IPS-NIHi7 (cell line): Measurements from ENCODE around the gene ABHD3.
"Not testable (repeated sequence)": the region's sequence is repeated elsewhere in the genome, so short reads cannot be mapped to it uniquely, and the experiment has no call there.

ENCODE experiments used
- DNase-seq: peaks from one replicate; pipeline ENCODE4 v3.0.0; 2012; ENCODE audit warnings: mixed read lengths; ENCODE audit errors: extremely low spot score

The ABHD3 gene

DNA sequence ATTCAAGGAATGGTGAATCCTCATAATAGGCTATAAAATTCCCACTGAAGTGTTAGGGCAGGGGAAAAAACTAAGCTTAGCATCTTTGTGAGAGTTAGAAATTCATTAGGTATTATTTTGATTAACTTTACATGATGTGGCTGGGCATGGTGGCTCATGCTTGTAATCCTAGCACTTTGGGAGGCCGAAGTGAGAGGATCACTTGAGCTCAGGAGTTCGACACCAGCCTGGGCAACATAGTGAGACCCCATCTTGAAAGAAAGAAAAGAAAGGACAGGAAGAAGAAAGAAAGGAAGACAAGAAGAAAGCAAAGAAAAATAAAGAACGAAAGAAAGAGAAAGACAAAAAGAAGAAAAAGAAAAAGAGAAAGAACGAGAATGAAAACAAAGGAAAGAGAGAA, 52.5 kb downstream of the ABHD3 start:
- no peak for DNase-seq

DNA sequence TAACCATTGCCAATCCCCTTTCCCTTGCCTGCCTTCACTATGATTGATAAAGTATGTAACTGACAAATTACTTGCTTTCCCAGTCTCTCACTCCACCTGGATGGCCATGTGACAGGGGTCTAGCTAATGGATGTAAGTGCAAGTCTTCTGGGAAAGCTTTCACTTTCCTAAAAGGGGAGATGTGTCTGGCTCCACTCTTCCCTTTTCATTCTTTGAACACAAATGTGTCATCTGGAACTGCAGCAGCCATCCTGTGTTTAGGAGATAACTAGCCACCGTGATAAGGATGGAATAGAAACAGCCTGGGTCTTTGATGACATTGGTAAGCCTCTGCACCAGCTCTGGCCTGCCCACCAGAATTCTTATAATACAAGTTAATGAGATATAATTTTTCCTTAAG, 54.3 kb downstream of the ABHD3 start:
- DNase-seq = no peak

DNA sequence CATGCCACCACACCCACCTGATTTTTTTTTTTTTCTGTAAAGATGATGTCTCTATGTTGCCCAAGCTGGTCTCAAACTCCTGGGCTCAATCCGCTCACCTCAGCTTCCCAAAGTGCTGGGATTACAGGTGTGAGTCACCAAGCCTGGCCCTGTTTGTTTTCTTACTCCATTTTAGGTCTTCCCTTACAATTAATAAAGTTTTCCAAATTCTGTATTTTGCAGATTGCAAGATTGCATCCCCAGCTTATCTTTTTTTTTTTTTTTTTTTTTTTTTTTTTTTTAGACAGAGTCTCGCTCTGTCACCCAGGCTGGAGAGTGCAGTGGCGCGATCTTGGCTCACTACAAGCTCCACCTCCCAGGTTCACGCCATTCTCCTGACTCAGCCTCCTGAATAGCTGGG, 64.2 kb downstream of the ABHD3 start:
- not testable (repeated sequence) for DNase-seq

DNA sequence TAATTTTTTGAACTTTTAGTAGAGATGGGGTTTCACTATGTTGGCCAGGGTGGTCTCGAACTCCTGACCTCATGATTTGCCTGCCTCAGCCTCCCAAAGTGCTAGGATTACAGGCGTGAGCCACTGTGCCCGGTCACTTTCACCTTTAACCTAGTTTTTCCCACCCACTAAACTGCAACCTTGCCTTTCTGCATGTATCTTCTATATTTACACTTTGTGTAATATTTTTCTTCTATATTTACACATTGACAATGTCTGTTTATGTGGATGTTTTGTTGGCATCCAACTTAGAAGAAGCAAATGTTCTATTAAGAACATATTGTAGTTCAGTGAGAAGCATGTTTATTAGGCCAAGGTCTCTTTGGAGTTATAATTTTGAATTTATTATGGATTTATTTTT, 65.8 kb downstream of the ABHD3 start:
- no peak for DNase-seq

DNA sequence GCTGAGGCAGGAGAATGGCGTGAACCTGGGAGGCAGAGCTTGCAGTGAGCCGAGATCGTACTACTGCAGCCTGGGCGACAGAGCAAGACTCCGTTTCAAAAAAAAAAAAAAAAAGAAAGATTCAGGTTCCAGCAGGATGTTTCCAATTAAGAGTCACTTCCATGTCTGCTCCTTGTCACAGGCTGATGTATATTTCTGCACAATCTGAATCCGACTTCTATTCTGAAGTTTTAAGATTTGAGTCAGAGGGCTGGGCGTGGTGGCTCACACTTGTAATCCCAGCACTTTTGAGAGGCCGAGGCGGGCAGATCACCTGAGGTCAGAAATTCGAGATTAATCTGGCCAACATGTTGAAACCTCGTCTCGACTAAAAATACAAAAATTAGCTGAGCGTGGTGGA, 67.8 kb downstream of the ABHD3 start:
- DNase-seq = no peak

DNA sequence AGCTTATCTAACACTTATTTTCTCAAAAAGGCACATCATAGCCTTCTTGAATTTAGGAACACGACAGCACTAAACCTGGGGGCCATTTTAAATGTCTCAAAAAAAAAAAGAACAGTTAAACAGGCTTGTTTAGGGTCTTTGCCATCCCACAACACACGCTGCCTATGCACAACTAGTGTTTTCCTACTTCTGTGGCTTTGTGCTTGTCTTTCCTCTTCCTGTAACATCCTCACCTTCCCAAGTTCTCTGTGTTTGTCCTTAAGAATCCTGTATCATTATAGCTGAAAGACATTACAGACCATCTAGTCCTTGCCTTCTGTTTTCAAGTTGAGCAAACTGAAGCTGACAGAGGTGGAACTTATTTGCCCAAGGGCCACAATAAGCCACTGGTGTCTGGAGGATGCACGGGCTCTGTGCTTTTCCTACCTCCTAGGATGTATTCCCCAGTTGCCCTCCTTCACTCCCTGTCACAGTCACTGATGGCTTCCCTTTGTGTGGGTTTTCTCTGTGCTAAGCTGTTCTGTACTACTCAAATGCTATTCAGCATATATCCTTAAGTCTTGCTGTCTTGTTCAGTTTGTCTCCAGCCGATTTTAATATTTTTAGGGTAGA, 69.9 kb downstream of the ABHD3 start:
- DNase-seq = no peak

DNA sequence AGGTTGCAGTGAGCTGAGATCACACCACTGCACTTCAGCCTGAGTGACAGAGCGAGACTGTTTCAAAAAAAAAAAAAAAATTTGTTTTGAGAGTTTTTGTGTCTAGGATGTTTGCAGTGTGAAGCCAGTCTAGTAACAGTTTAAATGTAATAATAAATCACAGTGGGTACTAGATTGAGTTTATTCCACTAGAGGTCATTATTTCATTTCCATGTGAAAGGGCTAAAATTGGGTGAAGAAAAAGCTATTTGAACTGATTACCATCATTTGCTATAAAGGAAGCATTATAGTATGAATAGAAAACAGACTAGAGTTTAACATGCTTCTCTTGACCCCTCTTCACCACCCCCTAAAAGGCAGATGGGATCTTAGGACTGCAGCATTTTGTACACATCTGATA, 72.2 kb downstream of the ABHD3 start:
- DNase-seq = no peak

DNA sequence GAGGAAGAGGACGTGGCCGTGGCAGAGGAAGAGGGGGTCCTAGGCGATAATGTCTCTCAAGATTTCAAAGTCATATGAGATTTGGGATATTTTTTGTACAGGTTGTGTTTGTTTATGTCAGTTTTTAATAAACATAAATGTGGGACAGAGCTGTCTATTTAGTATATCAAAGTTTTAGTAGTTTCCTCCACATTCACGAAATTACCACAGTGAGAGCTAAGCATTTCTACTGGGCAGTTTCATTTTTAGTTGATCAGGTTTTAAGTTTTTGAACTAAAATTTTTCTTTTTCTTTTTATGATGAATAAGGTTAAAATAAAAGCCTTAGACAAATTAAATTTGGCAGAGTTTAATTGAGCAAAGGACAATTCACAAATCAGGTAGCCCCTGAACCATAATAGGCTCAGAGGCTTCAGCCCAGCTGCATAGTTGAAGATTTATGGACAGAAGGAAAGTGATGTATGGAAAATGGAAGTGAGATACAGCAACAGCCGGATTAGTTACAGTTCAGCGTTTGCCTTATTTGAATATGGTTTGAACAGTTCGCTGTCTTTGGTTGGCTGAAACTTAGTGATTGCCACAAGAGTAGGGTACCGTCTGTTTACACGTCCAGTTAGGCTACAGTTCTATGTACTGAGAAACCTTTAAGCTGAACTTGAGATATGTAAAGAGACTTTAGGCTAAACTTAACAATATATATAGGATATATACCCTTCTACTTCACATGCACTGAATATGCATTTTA, 75.3 kb downstream of the ABHD3 start:
- DNase-seq = no peak

DNA sequence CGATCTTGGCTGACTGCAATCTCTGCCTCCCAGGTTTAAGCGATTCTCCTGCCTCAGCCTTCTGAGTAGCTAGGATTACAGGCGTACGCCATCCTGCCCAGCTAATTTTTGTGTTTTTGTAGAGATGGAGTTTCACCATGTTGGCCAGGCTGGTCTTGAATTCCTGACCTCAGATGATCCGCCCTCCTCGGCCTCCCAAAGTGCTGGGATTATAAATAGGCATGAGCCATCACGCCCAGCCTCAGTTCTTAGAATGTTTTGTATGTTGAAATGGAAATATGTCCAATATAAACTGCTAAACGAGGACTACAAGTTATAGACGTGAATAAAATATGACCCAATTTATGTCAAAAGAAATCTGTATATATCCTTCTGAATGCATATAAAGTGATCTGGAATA, 82.9 kb downstream of the ABHD3 start:
- not testable (repeated sequence) for DNase-seq

DNA sequence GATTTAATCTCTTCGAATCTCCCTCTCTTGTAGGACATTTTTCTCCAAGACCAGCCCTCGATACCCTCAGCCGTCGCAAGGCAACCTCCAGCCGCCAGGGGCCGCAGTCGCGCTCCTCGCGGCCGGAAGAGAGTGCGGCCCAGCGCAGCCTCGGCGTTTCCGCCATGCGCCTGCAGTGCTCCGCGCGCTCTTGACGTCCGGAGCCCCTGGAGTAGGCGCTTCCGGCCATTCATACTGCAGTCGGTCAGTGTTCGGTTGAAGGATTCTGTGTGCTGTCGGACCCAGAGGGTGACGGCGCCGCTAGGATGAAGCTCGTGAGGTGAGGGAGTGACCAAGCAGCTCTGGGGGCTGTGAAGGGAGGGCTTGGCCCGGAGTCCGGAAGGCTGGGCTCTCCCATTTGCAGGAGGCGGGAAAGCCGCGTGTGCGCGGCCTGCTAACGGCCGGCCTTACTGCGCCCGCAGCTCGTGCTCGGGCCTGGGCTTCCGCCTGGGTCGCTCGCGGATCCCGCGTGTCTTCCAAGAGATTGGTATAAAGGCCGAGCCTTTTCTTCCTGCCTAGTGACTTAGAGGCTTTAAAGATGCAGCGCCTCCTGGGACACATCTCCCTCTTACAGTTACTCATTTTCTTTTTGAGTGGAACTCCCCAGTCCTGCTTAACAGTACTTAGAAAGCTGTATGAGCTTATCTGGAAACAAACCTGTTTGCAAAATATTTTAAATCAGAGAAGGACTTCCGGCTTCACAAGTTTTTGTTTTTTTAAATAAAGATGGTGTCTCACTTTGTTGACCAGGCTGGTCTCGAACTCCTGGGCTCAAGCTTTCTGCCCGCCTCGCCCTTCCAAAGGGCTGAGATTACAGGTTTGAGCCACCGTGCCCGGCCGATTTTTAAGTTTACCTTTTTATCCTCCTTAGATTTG, 92.2 kb downstream of the ABHD3 start, which contains the start of gene SNRPD1:
TSS of gene SNRPD1 (plus strand) at position 190 of the 915 bp plus-strand sequence. CDS start at position 306, 116 bp downstream.
- peak; percentile 95 for DNase-seq

DNA sequence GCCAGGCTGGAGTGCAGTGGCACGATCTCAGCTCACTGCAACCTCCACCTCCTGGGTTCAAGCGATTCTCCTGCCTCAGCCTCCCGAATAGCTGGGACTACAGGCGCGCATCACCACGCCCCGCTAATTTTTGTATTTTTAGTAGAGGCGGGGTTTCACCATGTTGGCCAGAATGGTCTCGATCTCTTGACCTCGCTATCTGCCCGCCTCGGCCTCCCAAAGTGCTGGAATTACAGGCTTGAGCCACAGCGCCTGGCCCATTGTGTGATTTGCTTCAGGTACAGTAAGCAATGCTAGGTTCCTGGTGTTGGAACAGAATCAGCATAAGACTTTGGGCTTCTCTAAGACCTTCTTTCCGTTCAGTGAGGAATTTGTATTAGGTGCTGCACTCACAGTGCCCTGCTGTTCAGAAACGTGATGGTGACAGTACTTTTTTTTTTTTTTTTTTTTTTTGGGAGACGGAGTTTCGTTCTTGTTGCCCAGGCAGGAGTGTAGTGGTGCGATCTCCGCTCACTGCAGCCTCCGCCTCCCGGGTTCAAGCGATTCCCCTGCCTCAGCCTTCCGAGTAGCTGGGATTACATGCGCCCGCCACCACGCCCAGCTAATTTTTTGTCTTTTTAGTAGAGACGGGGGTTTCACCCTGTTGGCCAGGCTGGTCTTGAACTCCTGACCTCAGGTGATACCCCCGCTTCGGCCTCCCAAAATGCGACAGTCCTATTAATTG, 93.0 kb downstream of the ABHD3 start:
- DNase-seq = not testable (repeated sequence)

DNA sequence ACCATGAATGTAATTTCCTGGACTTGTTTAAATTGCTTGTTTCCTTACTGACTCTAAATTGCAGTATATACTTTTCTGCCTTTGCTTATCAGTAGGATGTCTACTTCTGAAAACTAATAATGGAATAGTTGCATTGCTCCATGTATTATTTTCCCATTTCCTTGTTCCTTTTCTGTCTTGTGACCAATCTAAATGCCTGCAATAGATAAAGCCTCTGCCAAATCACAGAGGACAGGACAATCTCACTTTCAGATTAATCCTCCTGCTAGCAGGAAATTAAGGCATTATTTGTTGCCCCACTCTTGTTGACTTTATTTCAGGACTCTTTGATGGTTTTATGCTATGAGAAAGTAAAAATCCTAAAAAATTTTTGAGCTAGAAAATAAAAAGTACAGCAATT, 99.4 kb downstream of the ABHD3 start:
- DNase-seq = no peak

DNA sequence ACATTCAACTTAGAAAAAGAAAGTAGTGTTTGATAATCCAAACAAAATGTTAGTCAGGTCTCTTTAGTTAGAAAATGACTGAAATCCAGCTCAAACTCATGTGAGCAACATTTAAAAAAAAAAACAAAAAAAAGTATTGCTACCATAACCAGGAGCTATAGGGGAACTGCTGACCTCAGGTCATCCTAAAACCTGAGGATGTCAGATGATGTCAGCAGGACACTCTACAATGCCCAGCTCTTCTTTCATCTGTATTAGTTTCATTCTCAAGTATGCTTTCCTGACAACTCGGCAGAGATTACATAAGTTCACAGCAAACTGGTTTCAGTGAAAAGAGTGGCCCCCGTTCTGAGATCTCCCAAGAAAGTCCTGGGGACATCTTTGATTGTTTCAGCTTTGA, 99.9 kb downstream of the ABHD3 start:
- DNase-seq = no peak

DNA sequence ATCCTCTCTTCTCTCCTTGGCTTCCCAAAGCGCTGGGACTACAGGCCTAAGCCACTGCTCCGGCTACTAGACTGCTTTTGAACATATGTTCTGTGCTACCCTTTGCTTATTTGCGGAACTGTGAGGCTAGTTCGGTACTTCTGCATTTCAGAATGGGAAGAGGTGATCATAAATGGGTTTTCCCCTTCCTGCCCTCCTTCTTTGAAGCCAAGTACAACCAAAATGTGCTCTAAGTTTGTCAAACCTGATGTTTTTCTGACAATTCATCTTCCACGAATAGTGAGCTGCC, 102.3 kb downstream of the ABHD3 start:
- no peak for DNase-seq
